ENCODE results near the gene QDPR. TPM values are rescaled to one million over a fixed set of nuclear protein-coding genes. Genes with fewer than 3 reads are reported as not detected.

The QDPR gene
- total RNA-seq, 1 donor from 2014 or later = 52.4 TPM

DNA sequence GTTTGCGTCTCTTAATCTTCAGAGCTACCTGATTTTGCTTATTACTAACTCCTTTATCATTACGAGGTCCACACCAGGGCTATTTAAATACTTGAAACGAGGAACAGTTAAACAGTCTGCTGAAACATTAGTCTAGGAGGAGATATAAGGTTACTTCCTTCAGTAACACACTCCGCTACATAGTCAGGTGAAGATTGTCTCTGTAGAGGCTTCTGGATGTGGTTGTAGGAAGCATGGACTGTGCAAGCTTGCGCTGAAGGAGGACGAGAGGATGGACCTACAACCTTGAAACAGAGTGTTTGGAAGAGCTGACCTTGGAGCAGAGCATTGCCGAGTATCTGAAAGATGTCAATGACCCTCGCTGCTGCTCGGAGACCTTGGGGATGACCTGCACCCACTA is 3.0 kb upstream of the QDPR start, which contains the start of gene CLRN2:
TSS of gene CLRN2 (plus strand) at position 301 of the 400 bp plus-strand sequence. CDS start 102 bp downstream, outside the sequence.
- H3K4me1 Mint-ChIP-seq (ENCODE audit: unreplicated experiment) = peaks cover 30% of the 10 kb centered on the region
- no peak for DNase-seq (ENCODE audit: extremely low spot score, unreplicated experiment)
- peaks cover 30% of the 10 kb centered on the region for H3K27me3 Mint-ChIP-seq
- no peak within 1 kb of the TSS for H3K27ac Mint-ChIP-seq
- H3K4me3 Mint-ChIP-seq = no peak within 1 kb of the TSS
- no peaks in the 10 kb centered on the region for H3K9me3 Mint-ChIP-seq
- peaks cover 4% of the 10 kb centered on the region for H3K36me3 Mint-ChIP-seq
- TF ChIP-seq, protein P1, sequence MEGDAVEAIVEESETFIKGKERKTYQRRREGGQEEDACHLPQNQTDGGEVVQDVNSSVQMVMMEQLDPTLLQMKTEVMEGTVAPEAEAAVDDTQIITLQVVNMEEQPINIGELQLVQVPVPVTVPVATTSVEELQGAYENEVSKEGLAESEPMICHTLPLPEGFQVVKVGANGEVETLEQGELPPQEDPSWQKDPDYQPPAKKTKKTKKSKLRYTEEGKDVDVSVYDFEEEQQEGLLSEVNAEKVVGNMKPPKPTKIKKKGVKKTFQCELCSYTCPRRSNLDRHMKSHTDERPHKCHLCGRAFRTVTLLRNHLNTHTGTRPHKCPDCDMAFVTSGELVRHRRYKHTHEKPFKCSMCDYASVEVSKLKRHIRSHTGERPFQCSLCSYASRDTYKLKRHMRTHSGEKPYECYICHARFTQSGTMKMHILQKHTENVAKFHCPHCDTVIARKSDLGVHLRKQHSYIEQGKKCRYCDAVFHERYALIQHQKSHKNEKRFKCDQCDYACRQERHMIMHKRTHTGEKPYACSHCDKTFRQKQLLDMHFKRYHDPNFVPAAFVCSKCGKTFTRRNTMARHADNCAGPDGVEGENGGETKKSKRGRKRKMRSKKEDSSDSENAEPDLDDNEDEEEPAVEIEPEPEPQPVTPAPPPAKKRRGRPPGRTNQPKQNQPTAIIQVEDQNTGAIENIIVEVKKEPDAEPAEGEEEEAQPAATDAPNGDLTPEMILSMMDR (conservative IDR thresholded peaks at IDR 0.05) = no peak

DNA sequence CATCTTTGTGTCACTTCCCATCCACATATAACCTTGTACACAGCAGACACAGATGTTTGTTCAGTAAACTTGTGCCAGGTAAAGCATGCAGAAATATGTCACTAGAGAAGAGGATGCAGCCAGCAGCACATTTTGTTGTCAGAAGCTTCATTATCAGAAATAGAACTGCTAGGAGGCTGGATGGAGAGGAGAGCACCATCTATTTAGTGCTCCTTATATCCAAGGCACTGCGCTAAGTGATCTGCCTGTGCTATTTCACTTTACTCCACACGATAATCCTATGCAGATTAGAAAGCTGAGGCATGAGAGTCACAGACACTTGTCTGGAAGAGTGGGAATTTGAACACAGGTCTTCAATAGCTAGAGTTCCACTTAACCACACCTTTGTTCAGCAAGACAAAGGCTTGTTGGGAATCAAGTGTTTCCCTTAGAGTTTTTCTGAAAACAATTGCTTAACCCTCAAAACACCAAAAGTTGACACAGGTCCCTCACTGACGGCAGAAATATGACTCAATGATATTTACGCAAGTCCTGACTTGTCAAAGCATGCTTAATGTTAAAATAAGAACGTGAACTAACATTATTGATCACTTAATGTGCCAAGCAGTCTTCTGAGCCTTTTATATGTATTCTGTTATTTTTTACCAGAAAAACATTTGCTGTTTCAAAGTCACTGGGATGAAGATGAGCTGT is 1.2 kb upstream of the QDPR start:
- no peak for DNase-seq (ENCODE audit: extremely low spot score, unreplicated experiment)
- TF ChIP-seq, protein P1 (conservative IDR thresholded peaks at IDR 0.05) = no peak
- Mint-ChIP-seq H3K4me1 (ENCODE audit: unreplicated experiment) (peaks cover 38% of the 10 kb centered on the region), H3K27me3 (peaks cover 30% of the 10 kb centered on the region), H3K36me3 (peaks cover 4% of the 10 kb centered on the region), H3K27ac (no peak overlapping the region), H3K9me3 (no peaks in the 10 kb centered on the region), H3K4me3 (peak overlapping the region; percentile 83)

DNA sequence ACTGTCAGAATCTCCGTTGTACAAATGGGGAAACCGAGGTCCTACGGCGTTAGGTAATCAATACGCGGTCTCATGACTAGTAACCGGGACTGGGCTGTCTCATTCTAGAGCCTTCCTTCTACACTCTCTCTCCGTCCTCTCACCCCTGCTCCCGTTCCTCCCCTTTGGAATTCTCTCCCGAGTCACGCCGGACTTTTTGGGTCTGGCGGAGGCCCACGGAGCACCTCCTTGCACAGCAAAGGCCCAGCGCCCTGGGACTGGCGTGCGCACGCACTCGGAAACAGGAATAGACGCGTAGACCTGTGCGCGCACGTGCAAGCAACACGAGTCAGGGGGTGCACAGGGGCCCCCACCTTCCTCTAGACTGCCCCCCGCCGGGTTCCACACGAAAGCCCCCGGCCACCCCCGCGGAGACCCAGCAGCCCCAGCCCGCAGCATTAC is 361 bp downstream of the QDPR start:
- peak overlapping the region; percentile 83 for H3K27ac Mint-ChIP-seq
- H3K4me1 Mint-ChIP-seq (ENCODE audit: unreplicated experiment) = peaks cover 31% of the 10 kb centered on the region
- H3K9me3 Mint-ChIP-seq = no peaks in the 10 kb centered on the region
- H3K4me3 Mint-ChIP-seq = peak overlapping the region; percentile 95
- H3K27me3 Mint-ChIP-seq = peaks cover 23% of the 10 kb centered on the region
- H3K36me3 Mint-ChIP-seq = peaks cover 4% of the 10 kb centered on the region
- TF ChIP-seq, protein P1 (conservative IDR thresholded peaks at IDR 0.05) = no peak
- DNase-seq (ENCODE audit: extremely low spot score, unreplicated experiment) = no peak

DNA sequence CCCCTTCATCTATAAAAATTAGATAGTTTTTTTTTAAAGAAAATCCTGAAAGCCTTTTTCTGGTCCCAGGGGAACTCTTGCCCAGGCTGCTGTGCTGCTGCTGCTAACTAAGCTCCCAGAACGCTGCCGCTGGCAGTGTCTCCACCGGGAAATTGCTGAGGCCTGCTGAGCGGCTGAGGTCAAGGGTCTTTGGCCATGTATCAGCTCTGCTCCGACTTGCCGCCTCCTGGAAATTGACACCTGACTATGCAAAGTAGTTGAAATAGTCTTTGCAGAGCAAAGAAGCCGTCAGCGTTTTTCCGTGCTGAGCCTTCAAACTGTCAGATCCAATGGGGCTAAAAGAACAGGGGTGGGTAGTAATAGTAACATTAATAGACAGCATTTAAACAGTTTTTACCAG is 839 bp downstream of the QDPR start:
- Mint-ChIP-seq H3K27ac (peak overlapping the region; percentile 83), H3K9me3 (no peaks in the 10 kb centered on the region), H3K36me3 (peaks cover 4% of the 10 kb centered on the region), H3K27me3 (peaks cover 23% of the 10 kb centered on the region), H3K4me3 (peak overlapping the region; percentile 95), H3K4me1 (ENCODE audit: unreplicated experiment) (peaks cover 31% of the 10 kb centered on the region)
- DNase-seq (ENCODE audit: extremely low spot score, unreplicated experiment) = no peak
- TF ChIP-seq, protein P1 (conservative IDR thresholded peaks at IDR 0.05) = no peak

DNA sequence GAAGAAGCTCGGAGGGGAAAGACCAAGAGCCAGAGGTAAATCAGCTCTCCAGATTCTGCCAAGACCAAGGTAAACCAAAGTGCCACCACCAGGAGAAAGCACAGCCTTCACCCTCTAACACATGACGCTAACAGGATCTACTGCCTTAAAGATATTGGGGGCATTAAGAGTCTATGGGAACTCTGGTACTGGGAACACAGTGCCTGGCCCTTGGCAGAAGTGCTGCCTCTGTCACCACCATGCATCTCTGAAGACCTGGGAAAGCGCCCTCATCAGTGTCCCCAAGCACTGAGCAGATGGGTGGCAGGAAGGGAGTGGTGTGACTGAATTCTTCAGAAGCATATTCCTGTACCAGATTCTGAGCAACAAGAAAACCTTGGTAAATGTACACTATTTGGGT is 1.3 kb downstream of the QDPR start:
- H3K9me3 Mint-ChIP-seq = no peaks in the 10 kb centered on the region
- H3K27me3 Mint-ChIP-seq = peaks cover 21% of the 10 kb centered on the region
- no peak overlapping the region for H3K27ac Mint-ChIP-seq
- H3K4me1 Mint-ChIP-seq (ENCODE audit: unreplicated experiment) = peaks cover 31% of the 10 kb centered on the region
- peaks cover 4% of the 10 kb centered on the region for H3K36me3 Mint-ChIP-seq
- no peak for DNase-seq (ENCODE audit: extremely low spot score, unreplicated experiment)
- TF ChIP-seq, protein P1 (conservative IDR thresholded peaks at IDR 0.05) = no peak
- peak overlapping the region; percentile 95 for H3K4me3 Mint-ChIP-seq
